ENCODE data around the gene BBS2.
"Not testable (repeated sequence)": the region's sequence is repeated elsewhere in the genome, so short reads cannot be mapped to it uniquely, and the experiment has no call there.

Gene BBS2

DNA sequence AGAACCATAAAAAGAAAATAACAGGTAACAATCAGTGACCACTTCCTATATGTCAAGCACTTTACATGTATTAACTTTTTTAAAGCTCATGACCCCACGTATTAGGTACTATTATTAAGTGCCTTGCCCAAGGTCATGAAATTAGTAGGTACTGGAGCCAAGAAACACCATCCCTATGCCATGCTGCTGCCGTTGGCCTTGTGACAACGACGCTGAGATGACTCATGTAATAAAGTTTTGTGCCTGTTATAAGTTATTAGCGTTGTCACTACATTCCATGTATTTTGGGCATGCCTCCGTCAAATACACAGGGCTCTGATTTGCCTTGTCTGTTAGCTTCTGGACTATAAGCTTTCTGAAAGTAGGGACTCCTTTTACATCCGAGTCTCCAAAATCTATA is 1.4 kb downstream of the BBS2 start:
- DNase-seq, result no peak

DNA sequence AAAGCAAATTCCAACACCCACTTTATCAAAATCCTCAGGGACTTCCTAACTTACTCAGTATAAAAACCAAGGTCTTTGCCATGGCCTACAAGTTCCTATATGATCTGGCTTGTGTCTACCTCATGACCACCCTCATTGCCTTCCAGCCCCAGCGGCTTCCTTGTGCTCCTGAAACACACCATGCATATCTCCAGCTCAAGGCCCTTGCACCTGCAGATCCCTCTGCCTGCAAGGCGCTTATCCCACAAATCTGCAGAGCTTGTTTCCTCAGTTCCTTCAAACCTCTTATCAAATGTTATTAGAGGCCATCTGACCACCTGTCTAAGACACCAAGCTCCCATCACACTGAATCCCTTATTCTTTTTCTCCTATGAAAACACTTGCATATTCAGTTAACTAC is 2.6 kb downstream of the BBS2 start:
- DNase-seq, result no peak

DNA sequence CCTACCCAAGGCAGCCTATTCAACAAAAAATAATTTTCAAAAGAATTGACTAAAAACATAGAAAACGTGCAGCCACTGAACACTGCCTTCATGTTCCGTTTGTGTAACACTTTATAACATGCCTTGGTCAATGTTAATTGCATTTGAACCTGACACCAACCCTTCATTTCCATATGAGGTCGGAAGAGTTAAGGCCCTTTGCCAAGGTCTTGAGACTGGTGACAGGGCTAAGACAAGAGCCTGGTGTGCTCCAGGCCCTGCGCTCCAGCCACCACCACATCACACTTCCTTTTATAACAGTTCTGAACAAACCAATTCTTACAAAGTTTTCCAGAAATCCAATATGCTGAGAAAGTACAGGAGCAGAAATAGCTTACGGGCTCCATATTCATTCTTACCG is 4.2 kb downstream of the BBS2 start:
- no peak for DNase-seq

DNA sequence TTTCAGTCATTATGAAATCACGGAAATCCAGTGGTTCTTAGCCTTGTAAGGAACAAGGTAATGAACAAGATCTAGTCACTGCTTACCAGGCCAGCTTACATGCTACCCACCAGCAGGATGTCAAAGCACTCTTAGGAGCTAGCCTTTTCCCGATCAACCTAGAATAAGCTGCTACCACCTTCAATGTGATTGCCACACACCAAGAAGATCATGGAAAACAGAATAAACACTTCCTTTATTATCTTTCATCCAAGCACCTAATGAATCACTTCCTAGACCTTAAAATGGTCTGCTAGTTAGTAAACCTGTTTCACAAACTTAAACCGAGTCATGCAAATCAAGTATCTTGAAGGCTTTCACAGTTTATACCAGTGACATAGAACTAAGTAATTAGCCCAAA is 5.0 kb downstream of the BBS2 start:
- DNase-seq, result peak; percentile 20

DNA sequence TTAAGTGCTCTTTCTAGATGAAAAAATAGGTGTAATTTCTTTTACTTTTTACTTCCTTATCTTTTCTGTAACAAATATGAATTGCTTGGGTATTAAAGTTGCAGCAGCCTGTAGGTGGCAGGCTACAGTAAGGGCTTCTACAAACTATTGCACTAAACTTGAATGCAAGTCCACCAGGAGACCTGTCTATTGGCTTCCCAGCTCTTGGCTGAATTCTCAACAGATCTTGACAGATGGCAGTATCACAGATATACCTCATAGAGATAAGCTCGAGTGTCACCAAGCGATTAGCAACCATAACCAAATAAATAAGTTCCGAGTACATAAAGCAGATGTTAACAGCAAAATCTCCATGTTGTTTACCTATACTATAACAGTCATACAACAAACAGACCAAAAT is 5.9 kb downstream of the BBS2 start:
- peak; percentile 66 for DNase-seq

DNA sequence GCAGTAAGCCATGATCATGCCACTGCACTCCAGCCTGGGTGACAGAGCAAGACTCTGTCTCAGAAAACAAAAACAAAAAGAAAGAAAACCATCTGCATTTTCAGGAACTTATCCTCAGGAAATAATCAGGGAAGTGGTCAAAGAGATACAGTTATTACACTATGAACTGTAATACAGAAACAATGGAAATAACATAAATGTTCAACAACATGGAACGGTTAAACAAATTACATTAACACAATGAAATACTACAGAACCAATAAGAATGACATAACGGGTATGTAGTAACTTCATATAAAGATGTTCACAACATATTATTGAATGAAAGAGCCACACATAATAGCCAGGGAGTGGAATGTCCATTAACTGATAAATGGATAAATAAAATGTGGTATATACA is 6.7 kb downstream of the BBS2 start:
- peak; percentile 69 for DNase-seq

DNA sequence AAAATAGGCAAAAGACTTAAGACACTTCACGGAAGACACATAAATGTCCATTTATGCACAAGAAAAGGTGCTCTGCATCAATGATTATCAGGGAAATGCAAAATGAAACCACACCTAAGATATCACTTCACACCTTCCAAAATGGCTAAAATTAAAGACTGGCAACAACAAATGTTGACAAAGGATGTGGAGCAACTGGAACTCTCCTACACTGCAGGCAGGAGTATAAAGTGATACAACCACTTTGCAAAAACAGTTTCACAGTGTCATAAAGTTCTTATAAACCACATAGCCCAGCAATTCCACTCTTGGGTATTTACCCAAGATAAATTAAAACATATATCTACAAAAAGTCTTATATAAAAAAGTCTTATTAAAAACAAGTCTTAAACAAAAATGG is 7.8 kb downstream of the BBS2 start:
- no peak for DNase-seq

DNA sequence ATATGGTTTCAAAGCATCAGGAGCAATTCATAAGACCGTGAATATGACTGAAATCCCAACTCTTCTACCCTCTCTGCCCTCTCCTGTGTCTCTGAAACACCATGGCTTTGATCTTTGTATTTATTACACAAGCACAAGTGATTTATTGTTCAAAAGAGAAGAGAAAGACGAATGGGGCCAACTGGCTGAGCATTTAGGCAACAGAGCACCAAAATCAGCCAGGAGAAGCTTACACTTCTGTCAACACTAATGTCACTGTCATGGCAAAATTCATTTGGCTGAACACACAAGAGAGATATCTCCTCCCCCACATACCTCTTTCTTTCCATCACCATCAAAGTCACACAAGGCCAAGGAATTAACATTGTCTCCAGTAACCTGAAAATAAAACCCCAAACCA is 9.3 kb downstream of the BBS2 start:
- no peak for DNase-seq

DNA sequence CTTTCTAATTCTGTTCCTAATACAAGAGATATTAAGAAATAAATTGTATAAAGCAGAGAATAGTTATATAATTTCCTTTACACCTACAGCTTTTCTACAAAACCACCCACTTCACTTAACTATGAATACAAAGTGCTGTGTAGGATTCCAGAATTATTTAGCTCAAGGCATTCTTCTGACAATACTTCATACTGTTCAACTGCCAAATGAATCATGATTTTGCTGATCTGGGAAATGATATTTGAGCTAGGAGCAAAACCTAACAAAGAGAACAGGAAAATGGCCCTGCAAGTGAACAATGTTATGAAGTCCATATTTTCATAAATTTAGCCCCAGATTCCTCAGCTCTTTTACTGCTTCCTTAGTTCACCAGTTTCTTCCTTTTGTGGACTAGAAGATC is 12.9 kb downstream of the BBS2 start:
- no peak for DNase-seq

DNA sequence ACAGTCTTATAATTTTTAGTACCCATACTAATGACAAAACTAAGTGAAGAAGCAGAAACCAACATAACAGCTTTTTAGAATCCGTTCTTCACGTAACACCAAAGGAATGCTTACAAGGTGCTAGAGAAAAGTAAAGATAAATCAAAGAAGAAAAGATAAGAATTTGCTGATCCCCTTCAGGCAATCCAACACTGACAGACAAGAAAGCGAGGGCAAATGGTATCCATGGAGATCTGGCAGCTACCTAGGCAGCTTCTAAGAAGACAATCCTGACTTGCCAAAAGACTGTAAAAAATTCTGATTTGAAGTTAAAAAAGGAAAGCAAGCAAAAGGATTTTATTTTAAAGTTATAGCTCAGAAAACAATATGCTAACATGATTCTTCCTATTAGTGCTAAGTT is 14.6 kb downstream of the BBS2 start:
- no peak for DNase-seq

DNA sequence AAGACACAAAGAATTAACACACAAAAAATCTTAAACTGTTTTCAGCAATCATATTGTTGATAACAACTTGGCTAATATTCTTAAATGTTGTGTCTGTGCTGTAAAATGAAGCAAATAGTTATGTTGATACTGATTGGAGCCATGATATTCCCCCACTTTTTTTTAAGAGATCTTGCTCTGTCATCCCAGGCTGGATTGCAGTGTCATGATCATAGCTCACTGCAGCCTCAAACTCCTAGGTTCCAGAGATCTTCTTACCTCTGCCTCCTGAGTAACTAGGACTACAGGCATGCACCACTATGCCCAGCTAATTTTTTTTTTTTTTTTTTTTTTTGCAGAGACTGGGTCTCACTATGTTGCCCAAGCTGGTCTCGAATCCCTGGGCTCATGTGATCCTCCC is 26.0 kb downstream of the BBS2 start:
- no peak for DNase-seq

DNA sequence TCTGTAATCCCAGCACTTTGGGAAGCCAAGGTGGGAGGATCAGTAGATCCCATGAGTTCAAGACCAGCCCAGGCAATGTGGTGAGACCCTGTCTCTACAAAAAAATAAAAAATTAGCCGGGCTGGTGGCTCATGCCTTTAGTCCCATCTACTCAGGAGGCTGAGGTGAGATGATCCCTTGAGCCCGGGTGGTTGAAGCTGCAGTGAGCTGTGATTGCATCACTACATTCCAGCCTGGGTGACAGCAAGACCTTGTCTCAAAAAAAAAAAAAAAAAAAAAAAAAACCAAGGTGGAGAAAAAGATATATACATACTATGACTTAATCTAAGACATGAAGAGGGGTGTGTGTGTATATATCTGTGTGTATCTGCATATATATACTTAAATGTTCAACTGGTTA is 26.7 kb downstream of the BBS2 start:
- no peak for DNase-seq

DNA sequence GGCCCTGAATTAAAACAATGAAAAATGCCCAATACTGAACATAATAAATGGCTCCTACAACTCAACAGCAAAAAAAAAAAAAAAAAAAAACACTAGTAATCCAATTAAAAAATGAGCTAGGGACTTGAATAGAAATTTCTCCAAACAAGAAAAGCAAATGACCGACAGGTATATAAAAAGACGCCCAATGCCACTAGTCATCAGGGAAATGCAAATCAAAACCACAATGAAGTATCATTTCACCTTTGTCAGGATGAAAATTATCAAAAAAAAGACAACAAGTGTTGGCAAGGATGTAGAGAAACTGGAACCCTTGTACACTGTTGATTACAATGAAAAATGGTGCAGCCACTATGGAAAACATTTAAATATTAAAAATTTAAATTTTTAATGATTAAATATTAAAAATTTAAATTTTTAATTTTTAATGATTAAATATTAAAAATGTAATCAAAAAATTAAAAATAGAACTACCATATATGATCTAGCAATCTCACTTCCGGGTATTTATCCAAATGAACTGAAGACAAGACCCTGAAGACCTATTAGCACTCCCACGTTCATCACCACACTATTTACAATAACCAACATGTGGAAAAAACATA is 28.1 kb downstream of the BBS2 start:
- DNase-seq, result no peak

DNA sequence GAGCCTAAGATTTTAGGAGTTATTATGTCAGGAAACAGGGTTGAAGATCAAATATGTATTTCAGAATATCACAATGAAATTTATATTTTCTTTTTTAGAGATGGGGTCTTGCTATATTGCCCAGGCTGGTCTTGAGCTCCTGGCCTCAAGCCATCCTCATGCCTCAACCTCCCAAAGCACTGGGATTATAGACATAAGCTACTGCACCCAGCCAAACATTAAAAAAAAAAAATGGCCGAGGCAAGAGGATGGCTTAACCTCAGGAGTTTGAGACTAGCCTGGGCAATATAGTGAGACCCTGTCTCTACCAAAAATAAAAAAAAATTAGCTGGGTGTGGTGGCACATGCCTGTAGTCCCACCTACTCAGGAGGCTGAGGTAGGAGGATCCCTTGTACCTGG is 31.0 kb downstream of the BBS2 start:
- not testable (repeated sequence) for DNase-seq

DNA sequence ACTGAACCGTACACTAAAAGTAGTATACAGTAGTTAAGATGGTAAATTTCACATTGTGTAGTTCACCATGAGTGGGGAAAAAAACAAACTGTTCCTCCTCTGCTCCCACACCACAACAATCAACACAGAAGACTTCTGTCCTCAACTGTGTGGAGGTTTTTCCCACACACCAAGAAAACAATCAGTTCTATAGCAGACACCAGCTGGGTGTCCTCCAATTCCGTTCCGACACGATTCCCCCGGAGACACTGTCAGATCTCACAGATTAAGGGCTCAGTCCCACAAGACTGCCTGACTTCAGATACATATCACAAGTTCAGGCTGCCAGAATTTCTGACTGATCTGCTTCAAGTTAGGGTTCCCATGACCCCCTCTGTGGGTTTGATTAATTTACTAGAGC is 31.8 kb downstream of the BBS2 start:
- DNase-seq, result no peak

DNA sequence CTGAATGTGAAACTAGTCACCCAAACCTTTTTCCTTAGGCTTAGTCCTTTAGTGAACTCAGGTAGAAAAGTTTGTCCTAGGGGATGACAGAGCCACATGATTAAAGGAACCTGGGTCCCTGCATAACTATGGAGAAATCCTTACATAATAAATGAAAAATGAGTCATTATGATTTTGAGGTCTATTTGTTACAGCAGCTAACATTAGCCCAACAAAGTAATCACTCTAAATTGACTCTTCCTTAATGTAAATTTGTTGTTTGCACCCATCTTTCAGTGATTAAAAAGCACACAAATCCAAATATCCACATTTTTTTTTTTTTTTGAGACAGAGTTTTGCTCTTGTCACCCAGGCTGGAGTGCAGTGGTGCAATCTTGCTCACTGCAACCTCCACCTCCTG is 36.4 kb downstream of the BBS2 start:
- no peak for DNase-seq

DNA sequence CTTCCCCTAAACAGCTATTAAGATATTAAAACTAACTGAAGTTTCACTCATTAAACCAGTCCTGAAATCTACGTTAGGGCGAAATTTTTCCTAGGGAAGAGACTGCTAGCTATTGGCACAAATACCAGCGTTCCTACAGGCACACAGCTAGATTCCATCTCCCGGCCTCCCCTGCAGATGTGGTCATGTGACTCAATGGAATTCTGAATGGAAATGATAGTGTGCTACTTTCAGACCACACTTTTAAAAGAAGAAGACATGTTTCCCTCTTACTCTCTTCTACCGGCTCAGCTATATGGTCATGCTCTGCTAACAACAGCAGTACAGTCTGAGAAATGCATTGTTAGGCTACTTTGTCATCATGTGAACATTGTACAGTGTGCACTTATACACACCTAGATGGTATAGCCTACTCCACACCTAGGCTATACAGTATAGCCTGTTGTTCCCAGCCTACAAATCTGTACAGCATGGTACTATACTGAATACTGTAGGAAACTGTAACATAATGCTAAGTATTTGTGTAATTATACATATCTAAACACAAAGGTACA is 37.1 kb downstream of the BBS2 start:
- no peak for DNase-seq

DNA sequence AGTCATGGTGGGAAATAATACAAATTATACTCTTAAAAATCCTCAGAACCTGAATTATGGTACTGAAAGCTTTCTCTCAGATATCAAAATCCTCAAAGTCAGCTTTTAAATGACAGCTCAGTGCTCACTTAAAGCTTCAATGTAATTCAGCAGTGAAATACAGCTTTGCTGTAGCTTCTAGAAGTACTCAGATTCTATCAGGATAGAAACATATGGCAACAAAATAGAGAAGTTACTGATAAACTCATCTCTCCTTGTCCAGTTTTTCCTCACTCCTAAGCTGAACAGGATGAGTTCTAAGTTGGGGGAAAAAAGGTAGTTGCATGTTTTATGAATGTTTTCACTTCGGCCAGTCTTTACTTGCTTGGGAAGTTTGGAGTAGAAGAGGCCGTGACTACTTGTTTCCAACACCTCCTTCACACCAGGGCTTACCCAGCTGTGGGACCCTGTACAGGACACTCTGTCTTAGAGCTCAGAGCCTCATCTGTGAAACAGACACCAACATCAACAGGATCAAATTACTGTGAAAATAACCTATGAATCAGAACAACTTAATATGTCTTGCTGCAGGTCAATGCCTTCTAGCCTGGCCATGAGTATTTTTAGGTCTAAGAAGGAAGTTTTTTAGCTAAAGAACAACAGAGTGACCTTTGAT is 38.2 kb downstream of the BBS2 start:
- DNase-seq, result no peak

DNA sequence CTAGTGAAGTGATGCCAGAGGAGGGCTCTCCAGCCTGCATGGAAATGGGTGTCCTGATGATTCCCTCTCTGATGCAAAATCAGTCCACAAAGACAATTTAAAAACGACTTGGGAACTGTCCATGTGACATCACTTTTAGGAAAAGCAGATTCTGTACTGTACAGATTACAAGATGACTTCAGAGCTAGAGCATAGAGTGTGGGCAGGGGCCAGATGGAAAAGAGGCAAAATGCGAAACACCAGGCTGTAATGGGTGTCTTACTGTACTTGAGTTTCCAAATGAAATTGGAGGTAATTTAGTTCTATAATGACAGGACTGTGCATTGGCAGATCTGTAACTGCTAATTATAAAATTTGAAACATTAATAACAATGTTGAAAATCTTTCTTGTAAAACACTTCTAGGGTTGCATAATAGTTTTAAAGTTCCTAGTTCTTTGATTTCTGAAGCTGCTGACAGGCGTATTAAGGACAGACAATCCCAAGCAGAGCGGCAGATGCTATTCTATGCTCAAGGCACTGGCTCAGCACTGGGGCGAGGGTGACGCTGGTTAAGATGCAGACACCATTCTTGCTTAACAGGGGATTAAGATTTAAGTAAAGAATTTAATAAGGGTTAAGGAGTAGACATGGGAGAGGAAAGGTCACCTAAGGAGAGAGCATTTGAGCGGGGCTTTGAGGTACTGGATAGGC is 38.9 kb downstream of the BBS2 start:
- DNase-seq, result peak; percentile 12

DNA sequence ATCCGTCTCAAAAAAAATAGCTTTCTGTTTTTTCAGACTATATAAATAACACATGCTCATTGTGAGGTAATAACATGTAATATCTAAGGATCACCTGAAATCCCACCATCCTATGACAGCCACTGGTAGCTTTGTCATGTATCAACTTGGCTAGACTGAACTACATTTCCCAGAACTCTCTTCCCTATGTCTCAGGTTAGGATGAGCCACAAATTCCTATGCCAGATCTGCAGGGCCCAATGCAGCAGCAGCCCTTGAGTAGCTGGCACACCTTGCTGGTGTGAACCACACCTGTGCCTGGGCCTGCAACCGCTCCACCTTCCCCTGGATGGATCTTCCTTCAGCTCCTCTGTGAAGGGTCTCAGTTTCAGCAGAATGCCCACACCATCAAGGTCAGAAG is 40.4 kb downstream of the BBS2 start:
- DNase-seq, result no peak

DNA sequence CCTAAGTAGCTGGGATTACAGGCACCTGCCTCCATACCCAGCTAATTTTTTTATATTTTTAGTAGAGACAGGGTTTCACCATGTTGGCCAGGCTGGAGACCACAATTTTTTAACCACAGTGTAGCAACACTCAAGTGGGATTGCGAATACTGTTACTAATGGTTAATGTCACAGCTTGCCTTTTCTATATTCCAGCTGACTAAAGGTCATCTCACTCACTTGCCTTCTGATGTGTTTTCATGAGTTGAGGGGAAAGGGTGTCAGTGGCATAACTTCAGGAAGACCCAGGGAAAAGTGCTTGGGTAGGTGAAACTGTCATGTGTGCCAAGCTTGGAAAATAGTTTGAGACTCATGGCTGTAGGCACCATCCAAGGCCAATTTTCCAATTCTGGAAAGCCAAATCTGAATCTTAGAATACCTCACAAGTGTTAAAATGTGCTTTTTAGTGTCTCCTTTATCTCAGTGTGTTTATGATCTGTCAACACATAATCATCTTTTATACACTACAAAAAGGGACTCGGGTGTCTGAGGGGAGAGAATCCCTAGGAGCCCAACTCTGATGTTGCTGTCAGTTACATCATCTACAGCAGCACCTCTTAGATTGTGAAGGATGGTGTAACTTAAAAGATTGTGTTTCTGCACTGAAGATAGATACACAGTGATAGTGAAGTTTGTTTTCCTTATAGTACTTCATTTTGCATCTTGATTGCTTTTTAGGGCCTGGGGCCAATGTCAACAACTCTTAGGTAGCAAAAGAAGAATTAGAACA is 41.4 kb downstream of the BBS2 start:
- peak; percentile 67 for DNase-seq

DNA sequence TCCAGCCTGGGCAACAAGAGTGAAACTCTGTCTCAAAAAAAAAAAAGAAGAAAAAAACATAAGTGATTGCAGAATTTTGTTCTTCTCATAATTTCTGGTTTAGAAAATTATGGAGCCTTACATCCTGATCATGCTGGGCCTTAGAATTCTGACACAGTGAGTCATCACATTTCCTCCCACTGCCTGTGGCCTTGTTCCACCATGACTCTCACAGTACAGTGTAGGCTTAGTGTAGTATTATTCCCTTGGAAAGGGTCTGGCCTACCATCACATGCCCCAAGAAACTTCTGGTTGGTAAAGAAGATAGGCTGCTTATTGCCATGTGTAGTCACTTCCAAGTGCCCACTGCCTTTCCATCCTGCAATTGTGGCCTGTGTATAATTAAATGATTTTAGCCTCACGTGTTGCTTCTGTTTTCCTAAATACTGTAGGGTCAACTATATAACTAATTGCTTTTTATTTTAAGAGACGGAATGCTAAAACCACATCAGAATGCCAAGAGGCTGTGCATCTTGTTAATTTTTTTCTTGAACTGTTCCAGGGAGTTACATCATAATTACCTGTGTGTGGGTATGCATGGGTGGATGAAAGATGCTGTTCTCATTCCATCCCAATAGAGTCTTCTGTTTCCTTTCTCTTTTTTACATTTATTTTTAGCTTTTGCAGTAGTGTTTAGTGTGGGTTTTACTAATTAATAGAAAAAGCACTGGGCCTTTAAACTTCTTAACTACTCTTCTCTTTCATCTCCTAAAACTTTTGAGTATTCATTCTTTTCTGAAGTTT is 42.5 kb downstream of the BBS2 start:
- DNase-seq, result peak; percentile 79

DNA sequence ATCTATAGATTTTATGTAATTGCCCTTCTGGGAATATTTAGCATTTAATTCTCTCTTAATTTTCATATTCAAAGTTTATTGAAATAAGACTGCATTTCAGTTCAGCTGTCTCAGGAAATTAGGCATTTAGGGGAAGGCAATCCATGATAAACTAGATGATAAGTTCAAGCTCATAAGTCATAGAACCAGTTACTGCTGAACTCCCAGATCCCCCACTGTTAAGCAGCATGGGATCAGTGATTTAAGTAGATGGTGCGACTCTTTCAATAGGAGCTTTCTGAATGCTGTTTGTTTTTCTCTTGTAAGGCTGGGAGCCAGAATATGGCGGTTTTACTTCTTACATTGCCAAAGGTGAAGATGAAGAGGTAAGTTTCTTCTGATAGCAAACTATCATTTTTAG is 44.6 kb downstream of the BBS2 start:
- DNase-seq, result no peak
